Large intestine (tissue), 3 donors: ENCODE data around the gene GSG1L. TPM values are rescaled to one million over a fixed set of nuclear protein-coding genes. Genes with fewer than 3 reads are reported as not detected.

Experiments used
- DNase-seq, 2 donors: peaks; one replicate each; pipeline versions ENCODE4 v3.0.0 to v3.0.0-alpha.2; 2013
- H3K27ac ChIP-seq: one replicate; pipeline ENCODE4 v1.5.1; 2013; ENCODE audit warnings: low read length
- H3K27me3 ChIP-seq: 2 replicates; pipeline ENCODE4 v1.6.1; 2013; ENCODE audit warnings: low read length; ENCODE audit not compliant: control insufficient read depth, insufficient read depth
- H3K36me3 ChIP-seq: 2 replicates; pipeline ENCODE4 v1.6.1; 2013; ENCODE audit warnings: low read length; ENCODE audit not compliant: control insufficient read depth, insufficient read depth
- H3K4me1 ChIP-seq: one replicate; pipeline ENCODE4 v1.6.1; 2013; ENCODE audit warnings: low read length; ENCODE audit not compliant: control insufficient read depth, insufficient read depth
- H3K4me3 ChIP-seq: one replicate; pipeline ENCODE4 v1.5.1; 2013; ENCODE audit warnings: low read length
- H3K9me3 ChIP-seq: one replicate; pipeline ENCODE4 v1.6.1; 2013; ENCODE audit warnings: mild to moderate bottlenecking, low read depth, low read length, moderate library complexity; ENCODE audit not compliant: control insufficient read depth
- WGBS: methylation state at CpG from one replicate; pipeline ENCODE4 v1.1.5; 2013; ENCODE audit warnings: low lambda C conversion rate; ENCODE audit not compliant: insufficient coverage; 5-methylcytosine and 5-hydroxymethylcytosine counted together
- polyA plus RNA-seq: library from polyadenylated mRNA; unstranded; fragments of 120-200 nt; gene quantifications from one replicate; pipeline ENCODE4 v1.2.1, GENCODE V29; 2013

Gene GSG1L
- polyA plus RNA-seq, 1 donor: 1.2 TPM

DNA sequence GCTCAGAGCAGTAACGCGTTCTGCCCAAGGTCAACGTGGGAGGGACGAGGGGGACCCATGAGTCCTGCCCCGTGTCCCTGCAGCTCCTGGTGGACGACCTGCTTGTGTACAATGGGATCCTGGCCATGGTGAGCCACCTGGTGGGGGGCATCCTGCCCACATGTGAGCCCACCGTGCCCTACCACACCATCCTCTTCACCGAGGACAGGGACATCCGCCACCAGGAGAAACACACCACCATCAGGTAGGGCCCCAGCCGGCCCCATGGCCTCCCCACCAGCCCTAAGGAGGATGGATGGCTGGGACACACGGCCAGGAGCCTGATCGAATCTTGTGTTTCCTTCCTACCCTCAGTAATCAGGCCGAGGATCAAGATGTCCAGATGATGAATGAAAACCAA lies 286.0 kb downstream of the GSG1L start:
- H3K27me3 ChIP-seq: no peaks in the 10 kb centered on the region
- no CpG with 5 or more reads among the region's 13 CpGs for WGBS
- no peaks in the 10 kb centered on the region for H3K4me1 ChIP-seq
- H3K4me3 ChIP-seq: no peak overlapping the region
- peaks cover 22% of the 10 kb centered on the region for H3K36me3 ChIP-seq
- H3K27ac ChIP-seq: no peak overlapping the region
- no peak for DNase-seq
- H3K9me3 ChIP-seq: no peaks in the 10 kb centered on the region

DNA sequence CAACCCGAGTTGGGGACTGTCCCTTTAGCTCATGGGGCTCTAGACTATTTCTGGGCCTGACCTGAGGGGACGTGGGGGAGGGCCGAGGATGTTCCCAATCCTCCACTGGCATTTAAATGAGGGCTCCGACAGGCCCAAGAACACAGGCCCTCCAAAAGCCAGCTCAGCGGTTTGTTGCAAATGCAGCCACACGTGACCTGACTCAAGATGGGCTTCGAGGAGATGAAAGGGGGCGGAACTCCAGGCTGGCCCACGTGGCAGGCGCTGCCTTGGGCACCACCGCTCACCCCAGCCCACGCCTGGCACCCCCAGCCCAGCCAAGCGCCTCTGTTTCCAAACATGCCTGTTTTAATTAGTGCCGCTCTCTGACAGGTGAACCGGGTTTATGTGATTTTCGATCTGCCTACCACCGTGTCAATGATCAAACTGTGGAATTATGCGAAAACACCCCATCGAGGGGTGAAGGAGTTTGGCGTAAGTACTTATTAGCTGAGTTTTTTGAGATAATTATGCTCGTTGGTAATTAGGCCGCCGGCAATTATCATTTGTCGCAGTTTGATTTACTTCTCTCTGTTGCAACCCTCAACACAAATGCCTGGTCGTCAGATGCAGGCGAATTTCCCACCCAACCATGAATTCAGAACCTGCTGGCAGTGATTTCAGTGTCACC lies 286.8 kb downstream of the GSG1L start:
- no CpG with 5 or more reads among the region's 26 CpGs for WGBS
- H3K27me3 ChIP-seq: no peaks in the 10 kb centered on the region
- H3K4me3 ChIP-seq: no peak overlapping the region
- H3K36me3 ChIP-seq: peaks cover 29% of the 10 kb centered on the region
- no peak for DNase-seq
- H3K4me1 ChIP-seq: no peaks in the 10 kb centered on the region
- no peak overlapping the region for H3K27ac ChIP-seq
- no peaks in the 10 kb centered on the region for H3K9me3 ChIP-seq

DNA sequence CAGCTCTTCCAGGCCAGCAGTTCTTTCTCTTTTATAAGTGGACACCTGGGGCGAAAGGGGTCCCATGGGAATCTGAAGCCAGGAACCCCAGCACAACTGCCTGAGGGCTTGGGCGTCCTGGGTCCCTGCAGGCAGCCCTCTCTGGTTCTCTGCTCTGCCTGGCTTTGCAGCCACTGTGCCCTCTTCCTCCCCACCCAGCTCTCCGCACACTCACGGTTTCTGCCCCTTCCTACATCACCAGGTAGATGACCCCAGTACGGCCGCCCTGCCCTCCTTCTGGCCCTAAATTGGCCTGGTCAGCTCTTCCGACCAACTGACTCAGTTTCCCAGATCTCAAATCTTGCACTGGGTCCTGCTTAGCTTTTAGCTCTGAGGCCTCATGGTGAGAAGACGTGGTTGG lies 288.3 kb downstream of the GSG1L start:
- H3K27me3 ChIP-seq: no peaks in the 10 kb centered on the region
- H3K36me3 ChIP-seq: peaks cover 43% of the 10 kb centered on the region
- no peak for DNase-seq
- WGBS: 100% methylated on average over 2 of the region's 8 CpGs
- H3K27ac ChIP-seq: no peak overlapping the region
- H3K4me3 ChIP-seq: no peak overlapping the region
- no peaks in the 10 kb centered on the region for H3K9me3 ChIP-seq
- no peaks in the 10 kb centered on the region for H3K4me1 ChIP-seq

DNA sequence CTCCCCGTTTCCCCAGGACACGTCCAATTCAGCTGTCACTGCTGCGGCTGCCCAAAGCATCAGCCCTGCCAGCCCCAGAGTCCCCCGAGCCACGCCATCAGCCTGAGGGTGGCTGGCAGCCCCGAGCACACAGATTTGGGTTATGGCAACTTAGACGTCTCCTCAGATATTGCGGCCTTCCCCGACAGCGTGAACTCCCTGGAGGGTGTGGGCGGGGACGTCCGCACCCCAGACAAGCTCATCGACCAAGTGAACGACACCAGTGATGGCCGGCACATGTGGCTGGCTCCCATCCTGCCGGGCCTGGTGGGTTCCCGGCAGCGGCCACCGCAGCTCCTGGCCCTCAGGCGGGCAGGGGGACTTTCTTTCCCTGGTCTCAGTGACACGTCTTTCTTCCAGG lies 288.7 kb downstream of the GSG1L start:
- Histone ChIP-seq H3K36me3 (peaks cover 47% of the 10 kb centered on the region), H3K4me3 (no peak overlapping the region), H3K27ac (no peak overlapping the region), H3K27me3 (no peaks in the 10 kb centered on the region), H3K4me1 (no peaks in the 10 kb centered on the region), H3K9me3 (no peaks in the 10 kb centered on the region)
- DNase-seq: no peak
- WGBS: no CpG with 5 or more reads among the region's 22 CpGs

DNA sequence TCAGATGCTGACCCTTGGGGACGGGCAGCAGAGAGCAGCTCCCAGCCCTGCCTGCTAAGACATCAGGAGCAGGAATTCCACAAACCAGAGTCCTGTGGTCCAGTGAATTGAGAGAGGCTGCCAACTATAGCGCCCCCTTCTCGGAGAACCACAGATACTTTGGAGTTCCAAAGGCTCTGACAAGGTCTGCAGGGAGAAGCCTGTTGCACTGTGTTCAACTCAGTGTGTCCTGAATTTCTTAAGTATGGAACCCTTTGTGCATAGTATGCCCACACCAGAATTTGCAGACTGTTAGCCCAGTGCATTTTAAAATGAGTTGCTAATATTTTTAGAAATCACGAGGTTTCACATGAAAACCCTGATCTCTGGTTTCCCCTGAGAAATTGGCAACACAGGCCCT lies 290.2 kb downstream of the GSG1L start:
- Histone ChIP-seq H3K4me1 (no peaks in the 10 kb centered on the region), H3K27me3 (no peaks in the 10 kb centered on the region), H3K36me3 (peaks cover 50% of the 10 kb centered on the region), H3K27ac (no peak overlapping the region), H3K9me3 (no peaks in the 10 kb centered on the region), H3K4me3 (no peak overlapping the region)
- no CpG with 5 or more reads among the region's 4 CpGs for WGBS
- no peak for DNase-seq

DNA sequence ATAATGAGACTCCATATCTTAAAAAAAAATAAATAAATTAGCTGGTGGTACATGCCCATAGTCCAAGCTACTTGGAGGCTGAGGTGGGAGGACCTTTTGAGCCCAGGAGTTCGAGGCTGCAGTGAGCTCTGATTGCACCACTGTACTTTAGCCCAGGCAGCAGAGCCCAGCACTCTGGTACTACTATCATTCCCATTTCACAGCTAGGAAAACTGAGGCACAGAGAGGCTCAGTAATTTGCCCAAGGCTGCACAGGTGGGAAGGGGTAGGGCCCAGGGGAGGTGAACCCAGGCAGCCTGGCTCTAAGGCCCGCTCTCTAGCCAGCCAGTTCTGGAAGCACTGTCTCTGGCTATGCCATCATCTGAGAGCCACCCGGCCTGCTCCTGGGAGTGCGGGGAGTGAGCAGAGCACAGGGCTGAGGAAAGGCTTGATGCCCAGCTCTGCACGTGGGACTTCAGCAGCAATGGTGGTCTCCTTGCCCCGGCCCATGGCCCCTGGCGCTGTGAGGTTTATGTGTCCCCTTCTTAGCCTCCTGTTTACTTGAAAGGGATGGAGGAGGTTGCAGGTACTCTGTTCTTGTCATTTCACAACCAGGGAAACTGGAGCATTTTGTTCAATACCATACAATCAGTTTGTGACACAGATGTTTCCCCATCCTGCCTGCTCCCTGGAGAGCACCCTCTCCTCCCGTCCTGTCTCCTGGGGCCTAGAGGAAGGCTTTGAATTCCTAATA lies 291.3 kb downstream of the GSG1L start:
- peaks cover 48% of the 10 kb centered on the region for H3K36me3 ChIP-seq
- no peak overlapping the region for H3K27ac ChIP-seq
- DNase-seq: no peak
- no peaks in the 10 kb centered on the region for H3K27me3 ChIP-seq
- no peaks in the 10 kb centered on the region for H3K4me1 ChIP-seq
- no peaks in the 10 kb centered on the region for H3K9me3 ChIP-seq
- WGBS: no CpG with 5 or more reads among the region's 8 CpGs
- H3K4me3 ChIP-seq: no peak overlapping the region

DNA sequence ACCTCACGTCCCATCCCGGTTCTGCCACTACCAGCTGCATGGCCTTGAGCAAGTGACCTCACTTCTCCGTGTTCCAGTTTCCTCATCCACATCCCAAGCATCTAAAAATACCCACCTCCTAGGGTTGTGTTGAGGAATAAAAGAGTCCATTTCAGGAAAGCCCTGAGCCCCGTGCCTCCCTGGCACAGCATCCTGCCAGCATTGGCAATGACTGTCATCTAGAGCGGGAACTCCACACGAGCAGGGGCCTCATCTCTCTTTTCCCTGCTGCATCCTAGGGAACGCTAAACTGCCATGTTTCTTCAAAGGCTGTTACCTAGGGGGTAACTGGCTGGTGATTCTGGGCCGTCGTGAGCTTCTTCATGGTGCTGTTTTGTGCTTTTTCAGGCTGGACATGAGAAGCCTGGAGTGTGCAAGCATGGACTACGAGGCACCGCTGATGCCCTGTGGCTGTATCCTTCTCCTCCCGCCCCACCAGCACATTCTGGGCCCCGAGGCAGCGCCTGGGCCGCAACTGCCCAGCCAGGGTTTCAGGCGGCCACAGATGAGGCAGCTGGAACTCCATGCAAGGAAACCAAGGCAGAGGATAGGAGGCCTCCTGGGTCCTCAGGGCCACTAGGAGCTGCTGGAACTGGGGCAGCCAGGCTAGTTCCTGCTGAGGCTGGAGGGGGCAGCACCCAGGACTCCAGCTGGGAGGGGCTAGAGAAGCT lies 292.2 kb downstream of the GSG1L start:
- Histone ChIP-seq H3K27ac (no peak overlapping the region), H3K27me3 (no peaks in the 10 kb centered on the region), H3K4me3 (no peak overlapping the region), H3K36me3 (peaks cover 52% of the 10 kb centered on the region), H3K4me1 (no peaks in the 10 kb centered on the region), H3K9me3 (no peaks in the 10 kb centered on the region)
- DNase-seq: no peak
- WGBS: no CpG with 5 or more reads among the region's 16 CpGs

DNA sequence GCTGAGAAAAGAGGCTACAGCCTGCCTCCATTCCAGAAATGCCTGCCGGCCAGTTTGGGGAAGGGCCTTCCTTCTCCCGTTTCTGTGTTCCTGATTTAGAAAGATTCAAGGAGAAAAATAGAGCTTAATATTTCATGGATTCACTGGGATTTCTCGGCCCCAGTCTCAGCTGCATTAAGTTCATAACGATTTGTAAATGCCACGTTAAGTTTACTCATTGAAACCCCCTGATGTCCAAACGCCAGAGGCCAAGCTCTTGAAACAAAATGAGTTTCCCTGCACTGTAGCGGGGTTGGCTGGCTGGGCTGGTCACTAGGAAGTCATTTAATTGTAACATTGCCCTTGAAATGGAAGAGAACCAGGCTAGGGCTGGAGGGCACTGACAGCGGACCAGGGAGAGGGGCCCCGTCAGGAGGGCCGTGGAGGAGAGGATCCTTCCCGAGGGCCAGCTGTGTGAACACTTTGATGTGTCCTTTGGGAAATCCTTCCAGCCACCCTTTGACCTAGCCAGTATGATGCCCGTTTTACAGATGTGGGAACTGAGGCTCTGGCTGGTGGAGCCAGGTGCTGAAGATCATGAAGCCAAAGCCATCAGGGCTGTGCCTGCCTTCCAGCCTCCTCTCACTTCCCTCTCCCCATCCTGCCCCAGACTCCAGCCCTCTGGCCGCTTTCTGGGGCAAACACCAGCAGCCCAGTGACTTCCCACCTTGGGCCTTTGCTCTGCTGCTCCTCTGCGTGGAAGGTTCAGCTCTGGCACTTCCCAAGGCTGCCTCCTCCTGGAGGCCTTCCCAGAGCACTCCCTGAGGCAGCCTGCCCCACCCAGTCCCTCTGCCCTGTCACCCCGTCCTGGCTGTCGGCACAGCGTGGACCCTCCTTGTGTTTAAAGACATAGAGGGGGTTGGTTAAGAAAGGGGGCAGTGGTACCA lies 293.0 kb downstream of the GSG1L start:
- Histone ChIP-seq H3K36me3 (peaks cover 52% of the 10 kb centered on the region), H3K4me3 (no peak overlapping the region), H3K9me3 (no peaks in the 10 kb centered on the region), H3K27ac (no peak overlapping the region), H3K27me3 (no peaks in the 10 kb centered on the region), H3K4me1 (no peaks in the 10 kb centered on the region)
- whole genome bisulfite sequencing: 100% methylated on average over 1 of the region's 17 CpGs
- no peak for DNase-seq

DNA sequence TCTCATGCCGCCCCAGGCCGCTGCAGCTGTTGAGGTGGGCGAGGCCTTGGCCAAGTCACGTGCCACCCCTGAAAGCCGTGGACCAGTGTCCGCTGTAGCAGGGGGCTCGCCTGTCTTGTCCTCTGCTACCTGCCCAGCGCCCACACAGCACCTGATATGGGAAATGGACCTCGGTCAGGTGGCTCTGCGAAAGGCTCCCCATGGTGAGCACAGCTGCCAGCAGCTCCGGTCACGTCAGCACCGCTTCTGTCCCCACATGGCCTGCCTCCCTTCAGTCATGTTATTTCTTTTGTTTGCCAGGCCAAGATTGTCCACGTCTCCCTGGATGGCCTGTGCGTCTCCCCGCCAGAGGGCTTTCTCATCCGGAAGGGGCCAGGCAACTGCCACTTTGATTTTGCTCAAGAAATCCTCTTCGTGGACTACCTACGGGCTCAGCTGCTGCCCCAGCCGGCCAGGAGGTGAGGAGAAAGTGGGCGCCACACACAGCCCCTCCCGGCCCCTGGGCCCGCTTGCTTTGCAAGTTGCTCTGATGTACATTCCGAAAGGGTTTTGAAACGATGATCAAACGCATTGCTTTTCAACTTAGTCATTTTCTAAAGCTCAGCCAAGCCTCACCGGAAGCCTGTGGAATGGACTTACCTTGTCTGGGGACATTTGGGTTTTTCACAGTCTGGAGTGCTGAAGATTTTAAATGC lies 293.8 kb downstream of the GSG1L start:
- peaks cover 2% of the 10 kb centered on the region for H3K9me3 ChIP-seq
- H3K36me3 ChIP-seq: peaks cover 57% of the 10 kb centered on the region
- H3K27ac ChIP-seq: no peak overlapping the region
- no peaks in the 10 kb centered on the region for H3K4me1 ChIP-seq
- no peaks in the 10 kb centered on the region for H3K27me3 ChIP-seq
- H3K4me3 ChIP-seq: no peak overlapping the region
- WGBS: 81% methylated on average over 3 of the region's 27 CpGs
- DNase-seq: peak in 1 of 2 donors; percentile 13
